Middle frontal gyrus (tissue), 1 donor: ENCODE results near the gene STAT6.

Experiments used
- DNase-seq: peaks from one replicate; pipeline ENCODE4 v3.0.0-alpha.2; 2015; ENCODE audit warnings: low spot score; ENCODE audit errors: extremely low spot score

Gene STAT6

DNA sequence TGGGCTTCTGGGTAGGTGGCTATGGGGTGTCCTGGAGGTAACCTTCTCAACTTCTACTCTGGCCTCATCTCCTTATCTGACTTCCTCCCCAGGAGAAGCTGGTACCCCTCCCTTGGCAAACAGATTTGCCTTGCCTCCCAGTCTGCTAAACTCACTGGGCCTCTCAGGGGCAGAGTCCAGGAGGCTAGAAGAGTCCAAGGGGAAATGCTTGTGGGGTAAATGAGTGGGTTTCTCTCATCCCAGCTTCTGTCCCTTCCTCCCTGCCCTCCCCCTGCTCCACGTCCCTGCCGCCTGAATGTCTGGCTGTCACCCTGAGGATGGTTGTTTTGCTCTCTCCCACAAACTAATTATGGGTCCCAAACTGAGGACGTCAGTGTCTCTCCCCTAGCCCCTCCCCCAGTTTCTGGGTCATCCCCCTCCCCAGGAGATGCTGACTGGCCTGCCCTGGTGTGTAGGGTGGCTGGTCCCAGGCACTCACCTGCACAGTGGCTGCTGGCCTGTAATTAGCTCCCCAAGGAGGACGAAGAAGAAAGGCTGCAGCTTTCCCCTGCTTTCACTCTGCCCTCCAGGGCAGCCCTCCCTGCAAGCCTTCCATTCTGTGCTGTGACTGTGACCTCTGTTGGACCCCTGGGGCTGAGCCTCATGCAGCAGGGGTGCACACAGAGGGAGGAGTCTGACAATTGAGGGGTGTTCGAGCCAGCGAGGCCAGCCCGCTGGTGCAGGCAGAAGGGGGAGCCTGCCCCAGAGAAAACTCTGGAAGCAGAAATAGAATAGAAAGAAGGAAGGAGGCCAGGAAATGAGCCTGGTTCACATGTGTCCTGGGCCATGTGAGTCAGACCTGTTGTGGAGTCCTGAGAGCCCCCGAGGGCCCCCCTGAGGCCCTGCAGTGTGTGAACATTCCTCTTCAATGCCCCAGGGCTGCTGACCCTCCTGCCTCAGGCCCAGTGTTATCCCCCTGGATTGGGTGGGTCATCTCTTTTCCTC, 36.1 kb upstream of the STAT6 start, which contains the start of gene LRP1-AS:
LRP1-AS (minus strand) TSS at position 659 of the 984 bp plus-strand sequence.
- no peak for DNase-seq

DNA sequence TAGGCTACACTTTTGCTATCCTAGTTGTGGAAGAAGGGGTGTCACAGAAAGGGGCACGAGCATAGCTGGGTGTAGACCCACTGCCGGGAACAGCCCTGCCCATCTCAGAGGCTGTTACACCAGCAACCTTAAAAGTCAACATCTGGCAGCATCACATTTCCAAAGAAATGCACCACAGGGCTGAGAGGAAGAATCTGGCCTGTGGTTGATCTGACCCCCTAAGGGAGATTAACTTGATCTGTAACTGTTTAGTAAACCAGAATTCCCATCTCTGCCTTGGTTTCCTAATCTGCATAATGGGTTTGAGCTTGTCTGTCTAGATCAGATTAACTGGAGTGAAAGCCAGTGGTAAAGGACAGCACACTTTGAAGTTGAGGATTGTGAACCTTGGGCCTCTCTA, 34.9 kb upstream of the STAT6 start:
- DNase-seq: no peak

- DNase-seq: no peak
Observed at GRCh38 chr12:57145460-57146059, 34.4 kb upstream of the STAT6 start.

DNA sequence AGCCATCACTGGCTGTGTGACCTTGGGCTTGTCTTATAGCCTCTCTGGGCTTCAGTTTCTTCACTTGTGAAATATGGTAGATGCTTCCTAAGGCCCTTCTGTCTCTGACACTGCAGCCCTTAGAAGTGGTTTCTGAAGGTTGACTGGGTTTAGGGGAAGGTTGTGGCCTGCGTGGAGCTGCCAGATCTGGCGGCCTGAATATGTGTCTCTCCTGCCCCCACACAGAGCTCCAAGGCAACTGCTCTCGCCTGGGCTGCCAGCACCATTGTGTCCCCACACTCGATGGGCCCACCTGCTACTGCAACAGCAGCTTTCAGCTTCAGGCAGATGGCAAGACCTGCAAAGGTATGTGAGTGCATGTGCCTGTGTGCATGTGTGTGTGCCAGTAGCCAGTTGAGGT, 32.3 kb upstream of the STAT6 start:
- DNase-seq: no peak

- no peak for DNase-seq
Observed at GRCh38 chr12:57142727-57143126, 31.6 kb upstream of the STAT6 start.

- no peak for DNase-seq
Observed at GRCh38 chr12:57142121-57142520, 31.0 kb upstream of the STAT6 start.

- DNase-seq: no peak
Observed at GRCh38 chr12:57141249-57141648, 30.1 kb upstream of the STAT6 start.

GRCh38 chr12:57139796-57140649, 28.9 kb upstream of the STAT6 start:
- DNase-seq: no peak

DNA sequence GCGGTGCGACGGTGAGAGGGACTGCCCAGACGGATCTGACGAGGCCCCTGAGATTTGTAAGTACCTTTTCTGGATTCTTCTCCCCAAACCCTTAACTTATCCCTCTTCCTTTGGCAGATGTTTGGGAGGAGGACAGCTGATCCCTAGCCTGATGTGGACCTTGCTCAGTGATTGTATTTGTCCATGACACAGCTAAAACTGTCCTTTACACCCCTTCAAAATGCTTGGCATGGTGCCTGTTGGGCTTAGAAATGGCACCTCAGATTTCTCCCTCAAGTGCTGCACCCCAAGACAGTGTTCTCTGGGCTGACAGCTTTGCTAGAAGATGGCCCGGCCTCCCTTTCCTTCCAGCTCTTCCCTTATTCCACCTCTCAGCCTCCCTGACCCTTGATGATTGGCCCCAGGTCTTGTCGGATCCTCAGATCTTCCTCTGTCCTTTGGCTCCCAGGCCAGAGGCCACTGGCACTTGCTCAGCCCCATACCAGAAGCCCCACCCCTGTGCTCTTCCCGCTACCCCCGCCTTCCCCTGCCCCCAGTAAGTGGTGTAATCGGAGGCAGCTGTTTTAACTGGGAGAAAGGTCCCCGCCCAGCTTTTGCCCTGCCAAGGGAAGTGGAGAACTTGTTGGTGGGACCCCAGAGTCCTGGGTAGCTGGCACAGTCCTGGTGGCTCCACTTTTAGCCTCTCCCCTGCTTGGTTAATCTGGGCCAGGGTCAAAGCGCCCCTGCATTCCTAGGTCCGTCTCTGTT, 27.5 kb upstream of the STAT6 start:
- no peak for DNase-seq

- DNase-seq: peak; percentile 40
Observed at GRCh38 chr12:57135527-57136326, 24.6 kb upstream of the STAT6 start.

- no peak for DNase-seq
Observed at GRCh38 chr12:57134949-57135348, 23.8 kb upstream of the STAT6 start.

GRCh38 chr12:57133916-57134315, 22.8 kb upstream of the STAT6 start:
- no peak for DNase-seq

GRCh38 chr12:57133013-57133569, 21.9 kb upstream of the STAT6 start:
- no peak for DNase-seq

DNA sequence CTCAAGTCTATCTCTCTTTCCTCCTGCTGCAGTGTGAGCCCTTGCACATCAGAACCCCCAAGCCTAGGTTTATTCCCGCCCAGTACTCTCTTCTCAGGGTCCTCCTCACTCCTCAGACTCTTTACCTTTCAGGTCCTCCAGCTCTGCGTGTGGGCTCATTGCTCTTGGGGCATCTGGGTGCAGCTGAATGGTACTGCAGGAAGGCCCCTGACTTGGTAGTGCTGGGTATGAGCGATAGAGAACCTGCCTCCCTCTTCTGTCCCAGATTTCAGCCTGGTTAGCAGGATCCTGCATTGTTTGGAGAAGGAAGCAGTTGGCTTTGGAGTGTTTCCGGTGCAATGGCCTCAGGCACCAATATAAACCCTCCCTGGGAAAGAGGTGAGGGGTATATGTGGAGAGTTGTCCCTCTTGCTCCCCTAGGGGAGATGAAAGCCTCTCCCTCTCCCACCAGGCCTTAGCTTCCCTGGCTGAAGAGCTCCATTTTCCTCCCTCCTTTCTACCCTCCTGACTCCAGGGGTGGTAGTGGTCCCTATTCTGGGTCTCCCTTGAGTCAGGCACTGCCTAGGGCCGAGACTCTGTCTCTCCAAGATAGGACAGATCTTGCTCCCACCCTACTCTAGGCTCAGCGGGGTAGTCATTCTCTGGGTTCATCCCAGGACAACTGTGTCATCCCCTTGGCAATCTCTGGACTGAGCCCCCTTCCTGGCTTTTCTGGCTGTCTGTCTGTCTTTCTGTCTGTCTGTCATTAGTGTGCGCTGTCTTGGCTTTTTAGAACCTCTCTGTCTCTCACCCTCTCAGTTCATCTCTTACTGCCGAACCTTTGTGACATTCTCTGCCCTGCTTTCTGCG, 21.0 kb upstream of the STAT6 start:
- no peak for DNase-seq

- no peak for DNase-seq
Observed at GRCh38 chr12:57130941-57131340, 19.8 kb upstream of the STAT6 start.

DNA sequence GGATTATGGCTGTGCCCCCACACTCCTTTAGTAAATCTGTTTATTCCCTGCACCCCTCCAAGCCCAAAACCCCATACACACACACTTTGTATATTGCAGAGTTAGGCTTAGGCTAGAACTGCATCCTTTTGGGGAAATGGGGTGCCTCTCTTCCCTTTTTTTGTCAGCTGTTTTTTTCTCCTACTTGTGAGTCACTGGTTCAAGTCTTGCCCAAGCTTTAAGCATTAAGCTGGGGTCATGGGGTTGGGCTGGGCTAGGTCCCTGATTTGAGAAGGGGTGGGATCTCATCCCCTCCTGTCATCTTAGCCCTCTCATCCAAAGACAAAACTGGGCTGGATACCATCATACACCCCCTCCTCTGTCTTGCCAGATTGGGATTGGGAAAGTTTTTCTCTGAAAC, 18.7 kb upstream of the STAT6 start:
- DNase-seq: no peak

DNA sequence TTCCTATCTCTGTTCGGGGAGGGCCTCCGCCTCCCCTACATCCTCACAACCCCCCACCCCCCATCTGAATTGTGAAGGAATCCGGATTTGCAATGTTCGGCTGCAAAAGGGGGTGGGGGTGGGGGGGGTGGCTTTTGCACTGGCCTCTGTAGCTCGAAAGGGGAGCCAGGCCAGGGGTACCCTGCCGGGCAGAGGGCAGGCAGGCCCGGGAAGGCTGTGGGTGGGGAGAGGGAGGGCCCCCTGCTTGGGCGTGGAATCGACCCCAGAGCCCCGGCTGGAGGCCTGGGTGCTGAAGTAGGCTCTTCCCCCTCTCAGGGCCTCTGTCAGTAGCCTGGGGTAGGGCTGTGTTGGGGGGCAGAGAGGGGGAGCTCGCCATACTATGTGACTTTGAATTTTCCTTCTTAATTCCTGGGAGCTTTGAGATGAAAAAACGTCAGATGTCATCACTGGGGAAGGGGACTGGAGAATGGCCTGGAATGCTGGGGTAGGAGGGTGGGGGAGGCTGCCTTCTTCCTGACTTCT, 18.2 kb upstream of the STAT6 start:
- DNase-seq: no peak

- DNase-seq: no peak
Observed at GRCh38 chr12:57128519-57129247, 17.5 kb upstream of the STAT6 start.
